DMS114 treated with DMSO at 0.1 percent for 48 hours (cell line): ENCODE measurements around the gene PRR30.
"Not testable (repeated sequence)": the region's sequence is repeated elsewhere in the genome, so short reads cannot be mapped to it uniquely, and the experiment has no call there.

Experiments
- DNase-seq: peaks from one replicate; lab custom pipeline; 2025; ENCODE audit not compliant: unreplicated experiment; lab: John Stamatoyannopoulos, UW

Gene PRR30

DNA sequence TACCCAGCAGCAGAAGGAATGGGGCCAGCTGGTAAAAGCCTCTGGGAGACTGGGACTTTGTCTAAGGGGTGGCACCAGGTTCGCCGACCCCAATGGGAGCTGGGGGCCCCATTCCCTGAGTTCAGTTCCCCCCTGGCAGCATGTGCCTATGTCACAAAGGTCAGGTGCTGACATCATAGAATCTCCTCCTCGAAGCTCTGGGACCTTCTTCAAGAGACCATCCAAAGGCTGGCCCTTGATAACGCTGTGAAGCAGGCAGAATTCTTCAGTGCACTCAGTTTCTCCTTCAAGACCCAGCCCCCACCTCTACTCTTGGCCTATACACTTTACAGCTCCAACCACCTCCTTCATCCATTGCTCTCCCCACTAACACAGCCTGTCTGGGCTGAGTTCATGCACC, at the start of gene PRR30:
Gene PRR30 (minus strand): TSS at position 101 of the 400 bp plus-strand sequence. CDS start 1,081 bp downstream, outside the sequence.
- no peak for DNase-seq

DNA sequence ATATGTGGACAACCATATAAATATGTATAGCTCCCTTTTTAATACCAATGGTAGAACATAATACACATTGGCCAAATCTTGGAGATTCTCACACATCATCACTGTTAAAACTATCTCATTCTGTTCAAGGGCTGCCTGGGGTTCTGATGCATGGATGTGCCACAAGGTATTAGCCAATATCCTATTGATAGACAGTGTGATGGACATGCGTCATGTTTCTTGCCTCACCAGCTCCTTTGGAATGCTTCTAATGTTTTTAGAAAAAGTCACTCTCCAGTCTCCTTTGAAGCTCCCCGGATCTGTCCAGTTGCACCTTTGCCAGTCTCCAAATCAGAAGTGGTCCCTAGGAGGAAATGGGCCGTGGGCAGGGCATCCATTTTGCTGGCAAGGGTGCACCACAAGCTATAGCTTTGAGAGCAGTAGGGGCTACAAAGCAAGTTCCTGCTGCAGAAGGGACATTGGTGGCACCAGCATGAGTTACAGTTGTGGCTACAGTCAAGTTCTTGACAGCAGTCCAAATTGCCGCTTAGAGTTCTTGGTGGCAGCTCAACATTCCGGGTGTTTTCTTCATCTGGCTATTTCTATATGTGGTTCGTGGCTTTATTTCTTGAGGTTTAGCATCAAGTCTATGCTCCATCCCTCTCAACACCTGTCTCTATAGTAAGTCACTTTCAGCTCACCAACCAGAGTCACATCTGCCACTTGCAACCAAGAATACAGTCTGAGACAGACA, 47.6 kb upstream of the PRR30 start:
- no peak for DNase-seq

- DNase-seq = no peak
Observed at GRCh38 chr2:27185331-27186026, 46.3 kb upstream of the PRR30 start.

DNA sequence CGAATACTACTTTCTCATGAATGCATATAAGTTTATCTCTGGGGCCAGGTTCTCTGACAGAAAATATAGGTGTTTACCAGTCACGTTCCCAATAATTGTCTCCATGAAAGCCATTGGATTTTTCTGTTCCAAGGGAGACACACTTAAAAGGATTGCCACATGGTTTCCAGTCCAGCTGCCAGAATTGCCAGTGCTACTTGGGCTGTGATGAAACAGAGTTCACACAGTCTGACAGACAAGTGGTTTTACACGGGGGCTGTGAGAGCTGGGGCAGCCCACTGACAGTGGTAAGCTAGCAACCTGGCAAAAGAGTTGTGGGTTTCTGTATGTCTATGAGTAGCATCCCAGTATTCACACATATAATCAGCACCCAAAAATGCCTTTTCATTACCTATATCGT, 44.9 kb upstream of the PRR30 start:
- no peak for DNase-seq

- no peak for DNase-seq
Observed at GRCh38 chr2:27182346-27182745, 43.1 kb upstream of the PRR30 start.

GRCh38 chr2:27179344-27180000, 40.3 kb upstream of the PRR30 start:
- no peak for DNase-seq

- DNase-seq = no peak
Observed at GRCh38 chr2:27178469-27178868, 39.3 kb upstream of the PRR30 start.

- no peak for DNase-seq
Observed at GRCh38 chr2:27177441-27178351, 38.5 kb upstream of the PRR30 start.

DNA sequence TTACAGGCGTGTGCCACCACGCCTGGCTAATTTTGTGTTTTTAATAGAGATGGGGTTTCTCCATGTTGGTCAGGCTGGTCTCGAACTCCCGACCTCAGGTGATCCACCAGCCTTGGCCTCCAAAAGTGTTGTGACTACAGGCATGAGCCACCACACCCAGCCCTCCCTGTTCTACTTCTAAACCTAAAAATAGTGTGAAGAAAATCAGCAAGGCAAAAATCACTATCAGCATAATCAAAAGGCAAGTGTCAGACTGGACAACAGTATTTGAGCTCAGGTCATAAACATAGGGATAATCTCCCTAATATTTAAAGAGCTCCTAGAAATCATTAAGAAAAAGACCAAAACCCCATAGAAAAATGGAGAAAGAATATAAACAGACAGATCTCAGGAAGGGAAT, 36.6 kb upstream of the PRR30 start:
- not testable (repeated sequence) for DNase-seq

GRCh38 chr2:27175330-27175729, 36.1 kb upstream of the PRR30 start:
- no peak for DNase-seq

- no peak for DNase-seq
Observed at GRCh38 chr2:27174638-27175037, 35.4 kb upstream of the PRR30 start.

GRCh38 chr2:27171351-27171848, 32.2 kb upstream of the PRR30 start:
- DNase-seq = no peak

GRCh38 chr2:27170581-27171337, 31.5 kb upstream of the PRR30 start:
- no peak for DNase-seq

GRCh38 chr2:27164960-27165763, 26.0 kb upstream of the PRR30 start:
- no peak for DNase-seq

DNA sequence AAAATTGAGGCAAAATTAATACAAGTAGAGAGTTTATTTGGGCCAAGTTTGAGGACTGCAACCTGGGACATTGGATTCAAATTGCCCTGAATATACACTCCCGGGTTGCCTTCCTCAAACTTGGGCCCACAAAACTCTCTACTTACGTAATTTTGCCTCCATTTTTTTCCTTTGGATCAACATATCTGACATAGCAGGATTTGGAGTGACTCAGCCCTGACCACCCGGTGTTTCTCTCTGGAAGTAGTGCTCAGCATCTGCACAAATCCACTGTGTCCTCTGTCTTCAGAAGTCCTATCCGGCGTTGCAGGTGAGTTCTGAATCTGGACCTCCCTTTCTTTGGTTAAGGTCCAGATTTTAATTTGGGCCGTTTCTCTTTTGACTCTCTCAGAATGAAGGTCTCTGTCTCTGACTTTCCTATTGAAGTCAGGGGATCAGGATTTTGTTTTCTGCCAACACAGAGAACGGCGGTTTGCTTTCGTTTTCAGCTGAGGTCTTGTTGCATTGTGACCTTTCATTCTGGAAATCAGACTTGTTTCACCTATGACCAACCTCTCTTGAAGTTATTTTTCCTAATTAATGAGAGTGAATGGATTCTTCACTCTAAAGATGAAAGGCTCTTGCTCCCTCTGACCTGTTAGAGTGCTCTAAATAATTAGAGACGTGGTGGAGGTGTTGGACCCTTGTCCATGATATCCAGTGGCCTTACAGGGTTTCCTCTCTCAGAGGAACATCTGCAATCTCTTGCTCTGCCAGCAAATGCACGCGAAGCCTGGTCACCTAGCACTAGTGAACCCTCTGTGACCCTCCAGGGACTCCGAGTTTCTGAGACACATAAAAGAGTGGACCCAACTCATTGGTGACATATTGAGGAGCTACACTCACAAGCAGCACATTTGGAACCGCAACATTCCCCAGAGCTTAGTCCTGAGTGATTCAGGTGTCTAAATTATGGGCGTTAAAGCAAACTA, 23.2 kb upstream of the PRR30 start:
- no peak for DNase-seq

- DNase-seq = no peak
Observed at GRCh38 chr2:27160191-27160590, 21.0 kb upstream of the PRR30 start.

- no peak for DNase-seq
Observed at GRCh38 chr2:27159271-27159670, 20.1 kb upstream of the PRR30 start.

- DNase-seq = no peak
Observed at GRCh38 chr2:27158468-27158867, 19.3 kb upstream of the PRR30 start.
